ENCODE results near the gene TIMM44.

DNA sequence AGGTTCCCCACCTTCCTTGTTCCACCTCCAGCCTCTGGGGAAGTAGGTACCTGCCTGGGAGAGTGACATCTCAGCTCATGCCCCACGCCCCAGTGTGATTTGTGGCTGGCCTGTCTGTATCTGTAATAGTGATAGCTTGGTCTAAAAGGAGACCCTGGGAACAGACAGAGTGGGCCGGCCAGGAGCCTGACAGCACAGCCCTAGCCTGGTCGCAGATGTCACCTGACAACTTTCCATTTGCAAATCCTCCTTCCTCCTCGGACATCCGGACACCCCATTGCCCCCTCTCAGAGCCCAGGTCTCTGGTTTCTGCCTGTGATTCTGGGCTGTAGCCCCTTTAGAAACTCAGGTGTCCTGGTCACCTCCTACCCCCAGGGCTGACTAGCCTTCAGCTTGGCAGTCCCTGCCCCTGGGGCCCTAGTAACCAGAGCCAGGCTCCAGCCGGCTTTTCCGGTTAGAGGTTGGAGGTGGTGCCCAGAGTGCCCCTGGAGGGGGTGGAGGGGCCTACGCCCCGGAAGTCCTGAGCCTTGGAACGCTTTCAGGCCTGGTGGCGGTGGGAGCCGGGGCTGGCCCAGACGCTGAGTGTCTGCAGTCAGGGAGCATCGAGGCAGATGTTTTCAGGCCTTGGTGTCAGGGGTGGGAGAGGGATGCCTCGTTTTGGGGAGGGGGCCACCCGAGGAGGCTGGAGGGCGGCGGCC, 48.7 kb downstream of the TIMM44 start:
- TF ChIP-seq, protein P1, sequence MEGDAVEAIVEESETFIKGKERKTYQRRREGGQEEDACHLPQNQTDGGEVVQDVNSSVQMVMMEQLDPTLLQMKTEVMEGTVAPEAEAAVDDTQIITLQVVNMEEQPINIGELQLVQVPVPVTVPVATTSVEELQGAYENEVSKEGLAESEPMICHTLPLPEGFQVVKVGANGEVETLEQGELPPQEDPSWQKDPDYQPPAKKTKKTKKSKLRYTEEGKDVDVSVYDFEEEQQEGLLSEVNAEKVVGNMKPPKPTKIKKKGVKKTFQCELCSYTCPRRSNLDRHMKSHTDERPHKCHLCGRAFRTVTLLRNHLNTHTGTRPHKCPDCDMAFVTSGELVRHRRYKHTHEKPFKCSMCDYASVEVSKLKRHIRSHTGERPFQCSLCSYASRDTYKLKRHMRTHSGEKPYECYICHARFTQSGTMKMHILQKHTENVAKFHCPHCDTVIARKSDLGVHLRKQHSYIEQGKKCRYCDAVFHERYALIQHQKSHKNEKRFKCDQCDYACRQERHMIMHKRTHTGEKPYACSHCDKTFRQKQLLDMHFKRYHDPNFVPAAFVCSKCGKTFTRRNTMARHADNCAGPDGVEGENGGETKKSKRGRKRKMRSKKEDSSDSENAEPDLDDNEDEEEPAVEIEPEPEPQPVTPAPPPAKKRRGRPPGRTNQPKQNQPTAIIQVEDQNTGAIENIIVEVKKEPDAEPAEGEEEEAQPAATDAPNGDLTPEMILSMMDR (conservative IDR thresholded peaks at IDR 0.05; ENCODE audit: low read depth, low read length): no peak
- TF ChIP-seq EZH2 (IDR thresholded peaks at IDR 0.05; ENCODE audit: borderline replicate concordance, low read depth, low read length, poor library complexity, severe bottlenecking): no peak

Data from A673 (cell line).